Measurements from ENCODE around the gene NPLOC4.

NPLOC4 gene

GRCh38 chr17:81666342-81667191 lies 29.7 kb upstream of the NPLOC4 start, which contains the start of the genes CCDC137 and OXLD1:
TSS of gene CCDC137 (plus strand) at chr17:81666737. CDS start at chr17:81666767, 30 bp downstream.
TSS of gene OXLD1 (minus strand) at chr17:81666605. CDS start at chr17:81666577, 28 bp downstream.
- peaks cover 18% of the 10 kb centered on the region for H4K20me1 ChIP-seq (ENCODE audit: insufficient read depth, low read length, poor library complexity, severe bottlenecking)
- H3K9me3 ChIP-seq (ENCODE audit: insufficient read depth, low read depth, low read length): no peaks in the 10 kb centered on the region
- H3K4me1 ChIP-seq (ENCODE audit: insufficient read depth, low read length, poor library complexity, severe bottlenecking): peaks cover 38% of the 10 kb centered on the region
- H3K9me2 ChIP-seq (replicated peaks; ENCODE audit: low read depth, low read length): no peaks in the 10 kb centered on the region
- peak within 1 kb of the TSS; percentile 98 for H3K4me2 ChIP-seq (ENCODE audit: low read depth, low read length, poor library complexity, severe bottlenecking)
- peaks cover 8% of the 10 kb centered on the region for H3F3A ChIP-seq (ENCODE audit: low read depth)
- TF ChIP-seq EZH2phosphoT487 (IDR thresholded peaks at IDR 0.05; ENCODE audit: borderline replicate concordance) (no peak), CTCF (conservative IDR thresholded peaks at IDR 0.05; ENCODE audit: low read length) (no peak)
- peaks cover 62% of the 10 kb centered on the region for H3K79me2 ChIP-seq (ENCODE audit: insufficient read depth, low read length)
- H3K27me3 ChIP-seq (ENCODE audit: insufficient read depth, low read length, poor library complexity, severe bottlenecking): no peaks in the 10 kb centered on the region
- peak within 1 kb of the TSS; percentile 53 for H2AFZ ChIP-seq (ENCODE audit: low read length)
- peak within 1 kb of the TSS; percentile 99 for H3K9ac ChIP-seq (ENCODE audit: low read depth, low read length, poor library complexity, severe bottlenecking)
- peak within 1 kb of the TSS; percentile 98 for H3K4me3 ChIP-seq (ENCODE audit: low read length, poor library complexity, severe bottlenecking)
- H3K36me3 ChIP-seq (ENCODE audit: insufficient read depth, low read length): peaks cover 1% of the 10 kb centered on the region; the same call in 1 of the 2 replicates

GRCh38 chr17:81666092-81666341 lies 29.1 kb upstream of the NPLOC4 start:
- Histone ChIP-seq H4K20me1 (ENCODE audit: insufficient read depth, low read length, poor library complexity, severe bottlenecking) (peaks cover 18% of the 10 kb centered on the region), H3K4me3 (ENCODE audit: low read length, poor library complexity, severe bottlenecking) (peak overlapping the region; percentile 98), H3K79me2 (ENCODE audit: insufficient read depth, low read length) (peaks cover 62% of the 10 kb centered on the region), H3K9me2 (replicated peaks; ENCODE audit: low read depth, low read length) (no peaks in the 10 kb centered on the region), H3K36me3 (ENCODE audit: insufficient read depth, low read length) (no peaks in the 10 kb centered on the region; the same call in 1 of the 2 replicates), H3K9ac (ENCODE audit: low read depth, low read length, poor library complexity, severe bottlenecking) (peak overlapping the region; percentile 99), H2AFZ (ENCODE audit: low read length) (peak overlapping the region; percentile 53), H3K4me1 (ENCODE audit: insufficient read depth, low read length, poor library complexity, severe bottlenecking) (peaks cover 38% of the 10 kb centered on the region), H3K9me3 (ENCODE audit: insufficient read depth, low read depth, low read length) (no peaks in the 10 kb centered on the region), H3K4me2 (ENCODE audit: low read depth, low read length, poor library complexity, severe bottlenecking) (peak overlapping the region; percentile 98), H3F3A (ENCODE audit: low read depth) (peaks cover 8% of the 10 kb centered on the region), H3K27me3 (ENCODE audit: insufficient read depth, low read length, poor library complexity, severe bottlenecking) (no peaks in the 10 kb centered on the region)
- TF ChIP-seq CTCF (conservative IDR thresholded peaks at IDR 0.05; ENCODE audit: low read length) (no peak), EZH2phosphoT487 (IDR thresholded peaks at IDR 0.05; ENCODE audit: borderline replicate concordance) (no peak)

- Histone ChIP-seq H3K4me2 (ENCODE audit: low read depth, low read length, poor library complexity, severe bottlenecking) (peak overlapping the region; percentile 98), H3K9ac (ENCODE audit: low read depth, low read length, poor library complexity, severe bottlenecking) (peak overlapping the region; percentile 99), H3K9me2 (replicated peaks; ENCODE audit: low read depth, low read length) (no peaks in the 10 kb centered on the region), H2AFZ (ENCODE audit: low read length) (peak overlapping the region; percentile 53; the same call in 1 of the 2 replicates), H4K20me1 (ENCODE audit: insufficient read depth, low read length, poor library complexity, severe bottlenecking) (peaks cover 18% of the 10 kb centered on the region), H3K4me3 (ENCODE audit: low read length, poor library complexity, severe bottlenecking) (peak overlapping the region; percentile 98), H3K9me3 (ENCODE audit: insufficient read depth, low read depth, low read length) (no peaks in the 10 kb centered on the region), H3K4me1 (ENCODE audit: insufficient read depth, low read length, poor library complexity, severe bottlenecking) (peaks cover 38% of the 10 kb centered on the region), H3K36me3 (ENCODE audit: insufficient read depth, low read length) (no peaks in the 10 kb centered on the region), H3F3A (ENCODE audit: low read depth) (peaks cover 8% of the 10 kb centered on the region), H3K79me2 (ENCODE audit: insufficient read depth, low read length) (peaks cover 61% of the 10 kb centered on the region), H3K27me3 (ENCODE audit: insufficient read depth, low read length, poor library complexity, severe bottlenecking) (no peaks in the 10 kb centered on the region)
- TF ChIP-seq EZH2phosphoT487 (IDR thresholded peaks at IDR 0.05; ENCODE audit: borderline replicate concordance) (no peak), CTCF (conservative IDR thresholded peaks at IDR 0.05; ENCODE audit: low read length) (no peak)
Observed at GRCh38 chr17:81665205-81666091, 28.5 kb upstream of the NPLOC4 start.

All from Loucy (cell line).